HG03558 (cell line): ENCODE results near the gene ARID5A.

Experiments used
- ATAC-seq: cut with Tn5 transposase; IDR thresholded peaks from one replicate; pipeline ENCODE4 v1.9.1; 2021; ENCODE audit warnings: moderate number of reproducible peaks; ENCODE audit not compliant: unreplicated experiment; ENCODE audit errors: extremely low read depth

ARID5A gene

DNA sequence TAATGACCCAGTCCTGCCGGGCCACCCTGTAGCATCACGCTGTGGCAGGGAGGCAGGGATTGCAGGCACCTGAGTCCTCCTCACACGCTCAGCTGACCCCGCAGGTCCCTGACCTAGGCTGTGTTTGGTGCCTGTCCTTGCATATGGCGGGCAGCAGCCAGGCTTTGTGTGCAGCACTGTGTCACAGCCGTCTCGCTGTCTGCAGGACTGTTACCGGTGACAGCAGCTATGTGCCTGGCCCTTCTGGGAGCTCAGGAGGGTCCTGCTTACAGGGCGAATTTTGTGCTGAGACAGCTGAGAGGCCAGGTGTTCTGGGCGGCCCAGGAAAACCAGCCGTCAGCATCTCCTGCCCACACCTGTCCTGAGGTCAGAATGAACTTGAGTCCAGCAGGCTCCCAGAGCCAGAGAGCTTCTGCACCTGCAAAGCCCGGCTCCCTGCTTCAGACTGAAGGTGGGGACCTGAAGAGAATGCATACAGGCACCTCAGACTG, 10.4 kb upstream of the ARID5A start:
- ATAC-seq: no peak

DNA sequence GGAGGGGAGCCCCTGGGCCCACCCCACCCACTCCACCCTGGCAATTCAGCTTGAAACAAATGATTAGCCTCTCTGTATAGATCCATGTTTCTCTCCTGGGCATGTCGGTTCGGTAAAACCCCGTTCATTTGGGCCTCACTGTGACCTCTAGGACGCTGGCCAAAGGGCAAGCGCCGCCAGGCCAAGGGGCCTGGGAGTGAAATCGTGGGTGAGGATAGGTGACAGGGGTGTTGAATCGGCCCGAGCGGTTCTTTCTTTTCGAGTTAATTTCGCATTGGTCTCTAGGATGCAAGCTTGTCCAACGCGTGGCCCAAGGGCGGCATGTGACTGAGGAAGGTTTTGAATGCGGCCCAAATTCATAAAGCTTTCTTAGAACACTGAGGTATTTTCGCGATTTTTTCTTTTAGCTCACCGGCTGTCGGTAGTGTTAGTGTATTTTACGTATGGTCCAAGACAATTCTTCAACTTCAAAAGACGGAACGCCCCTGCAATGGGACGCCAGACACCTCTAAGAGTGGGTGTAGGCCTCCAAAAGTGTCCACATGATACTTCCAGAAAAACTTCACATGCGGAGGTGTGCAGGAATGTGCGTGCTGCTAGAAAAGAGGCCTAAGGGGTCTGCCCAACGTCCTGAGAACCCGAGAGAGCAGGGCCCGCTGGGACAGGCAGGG, 9.8 kb upstream of the ARID5A start:
- no peak for ATAC-seq

DNA sequence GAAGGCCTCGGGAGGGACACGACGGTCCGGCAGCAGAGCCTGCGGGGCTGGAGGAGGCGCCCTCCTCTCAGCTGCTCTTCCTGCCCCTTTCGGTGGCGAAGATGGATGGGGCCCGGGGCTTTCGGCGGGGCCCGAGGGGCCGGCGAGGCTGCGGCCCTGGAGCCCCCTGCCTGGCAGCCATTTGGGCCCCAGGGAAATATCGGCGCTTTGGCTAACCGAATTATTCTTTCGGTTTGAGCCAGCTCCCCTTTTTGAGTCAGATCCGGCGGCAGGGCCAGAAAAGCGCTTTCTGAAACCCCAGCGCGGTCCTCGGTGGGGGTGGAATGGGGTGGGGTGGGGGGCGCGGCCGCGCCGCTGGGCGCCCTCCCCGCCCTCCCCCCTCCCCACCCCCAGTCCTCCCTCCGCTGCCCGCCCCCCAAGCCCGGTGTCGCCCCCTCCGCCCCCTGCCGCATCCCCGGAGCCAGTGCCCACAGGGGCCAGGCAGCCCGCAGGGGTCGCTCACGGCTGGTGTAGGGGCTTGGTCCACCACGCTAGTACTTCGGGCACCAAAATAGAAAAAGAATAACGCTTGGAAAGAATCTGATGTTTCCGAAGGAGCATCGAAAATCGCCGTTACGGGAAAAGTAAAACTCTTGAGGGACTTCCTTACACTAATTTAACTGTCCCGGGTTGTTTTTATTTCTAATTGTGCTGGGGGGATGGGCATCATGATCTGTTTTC, 9.1 kb upstream of the ARID5A start:
- ATAC-seq: no peak

DNA sequence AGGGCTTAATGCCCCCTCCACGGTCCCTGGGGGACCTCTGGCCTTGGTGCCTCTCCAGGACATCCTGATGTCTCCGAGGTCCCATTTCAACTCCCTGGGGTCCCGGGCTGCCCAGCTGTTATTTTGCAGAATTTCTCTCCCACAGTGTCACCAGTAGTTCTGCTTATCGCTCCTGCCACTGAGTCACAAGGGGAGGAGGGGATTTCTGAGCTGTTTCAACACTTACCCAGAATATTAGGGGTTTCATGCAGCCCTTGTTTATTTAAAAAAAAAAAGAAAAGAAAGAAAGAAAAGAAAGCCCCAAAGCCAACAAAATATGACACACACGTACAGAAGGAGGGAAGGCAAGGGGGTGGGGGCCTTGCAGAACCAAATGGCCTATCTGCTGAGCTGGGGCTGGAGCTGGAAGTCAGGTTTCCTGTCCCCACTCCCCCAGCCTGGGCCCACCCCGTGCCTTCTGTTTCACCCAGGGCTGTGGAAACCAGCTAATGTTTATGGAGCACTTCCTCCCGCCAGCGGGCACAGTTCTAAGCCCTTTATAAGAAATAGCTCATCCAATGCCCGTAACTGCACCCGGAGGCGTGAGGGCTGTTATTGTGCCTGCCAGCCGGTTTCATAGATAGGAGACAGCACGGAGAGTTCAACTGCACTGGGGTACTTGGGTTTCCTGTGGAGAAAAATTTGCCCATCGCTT, 8.4 kb upstream of the ARID5A start:
- ATAC-seq: no peak

DNA sequence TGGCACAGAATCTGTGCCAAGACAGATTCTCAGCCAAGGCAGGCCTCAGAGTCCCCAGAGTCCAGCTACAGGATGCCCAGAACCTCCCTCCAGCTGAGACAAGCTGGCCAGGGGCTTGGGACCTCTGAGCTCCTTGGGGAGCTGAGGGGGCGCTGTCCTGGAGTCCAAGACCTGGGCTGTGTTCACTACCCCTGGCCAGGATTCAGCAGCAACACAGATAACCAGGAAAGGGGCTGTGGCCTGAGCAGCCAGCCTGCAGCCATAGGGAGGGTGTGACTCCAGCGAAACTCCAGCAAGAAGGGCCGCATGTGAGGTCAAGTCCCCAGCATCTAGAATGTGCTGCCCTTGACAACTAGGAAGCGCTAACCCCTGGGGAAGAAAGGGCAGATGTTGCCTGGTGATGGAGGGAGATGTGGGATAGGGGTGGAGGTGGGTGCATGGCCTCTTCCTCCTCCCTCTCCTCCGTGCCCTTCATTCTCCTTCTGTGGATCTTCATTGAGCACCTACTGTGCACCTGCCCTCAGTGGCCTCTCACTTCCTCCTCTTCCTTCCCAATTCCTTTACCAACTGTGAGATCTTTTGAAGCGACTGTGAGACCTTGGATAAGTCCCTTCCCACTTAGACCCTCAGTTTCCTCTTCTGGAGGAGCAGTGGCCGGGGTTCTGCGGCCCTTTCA, 7.7 kb upstream of the ARID5A start:
- no peak for ATAC-seq

DNA sequence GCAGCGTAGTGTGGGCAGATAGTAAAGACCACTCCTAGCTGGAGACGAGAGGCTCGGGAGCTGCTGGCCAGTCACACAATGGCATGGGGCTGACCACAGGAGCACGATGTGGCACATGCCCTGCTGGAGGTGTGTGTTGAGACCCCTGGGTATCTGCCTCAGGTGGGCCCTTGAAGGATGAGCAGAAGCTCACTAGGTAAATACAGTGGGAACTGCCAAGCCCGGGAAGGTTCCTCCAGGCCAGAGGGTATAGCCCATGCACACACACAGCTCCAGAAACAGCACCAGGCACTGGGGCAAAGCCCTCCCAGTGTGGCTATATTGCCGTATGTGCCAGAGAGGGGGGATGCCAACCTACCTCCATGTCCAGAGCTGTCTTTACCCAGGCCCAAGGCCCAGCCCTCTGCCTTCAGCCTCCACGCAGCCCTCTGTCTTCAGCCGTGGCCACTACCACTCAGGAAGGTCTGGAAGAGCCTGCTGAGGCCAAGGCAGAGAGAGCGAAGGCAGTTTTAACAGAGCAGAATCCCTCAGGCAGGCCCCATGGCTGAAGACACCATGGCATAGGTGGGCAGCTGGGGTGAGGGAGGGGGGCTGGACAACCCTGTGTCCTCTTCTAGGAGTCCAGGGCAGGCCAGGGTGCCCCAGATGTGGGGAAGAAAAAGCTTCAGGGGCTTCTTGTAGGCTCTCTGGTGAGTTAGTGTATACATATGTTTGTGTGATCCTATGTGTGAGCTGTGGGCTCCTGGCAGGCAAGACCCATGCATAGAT, 7.0 kb upstream of the ARID5A start:
- no peak for ATAC-seq

DNA sequence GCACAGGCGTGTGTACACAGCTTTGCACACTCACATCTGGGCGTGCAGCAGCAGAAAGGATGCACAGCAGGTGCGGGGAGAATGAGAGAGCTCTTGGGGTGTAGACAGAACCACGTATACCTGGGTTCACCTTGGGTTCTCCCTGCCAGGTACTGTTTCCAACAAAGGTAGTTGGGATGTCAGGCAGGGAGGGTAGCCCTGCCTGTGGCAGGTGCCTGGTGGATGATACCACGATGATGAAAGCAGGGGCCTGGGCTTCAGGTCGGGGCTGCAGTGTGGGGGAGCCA, 6.5 kb upstream of the ARID5A start:
- no peak for ATAC-seq

DNA sequence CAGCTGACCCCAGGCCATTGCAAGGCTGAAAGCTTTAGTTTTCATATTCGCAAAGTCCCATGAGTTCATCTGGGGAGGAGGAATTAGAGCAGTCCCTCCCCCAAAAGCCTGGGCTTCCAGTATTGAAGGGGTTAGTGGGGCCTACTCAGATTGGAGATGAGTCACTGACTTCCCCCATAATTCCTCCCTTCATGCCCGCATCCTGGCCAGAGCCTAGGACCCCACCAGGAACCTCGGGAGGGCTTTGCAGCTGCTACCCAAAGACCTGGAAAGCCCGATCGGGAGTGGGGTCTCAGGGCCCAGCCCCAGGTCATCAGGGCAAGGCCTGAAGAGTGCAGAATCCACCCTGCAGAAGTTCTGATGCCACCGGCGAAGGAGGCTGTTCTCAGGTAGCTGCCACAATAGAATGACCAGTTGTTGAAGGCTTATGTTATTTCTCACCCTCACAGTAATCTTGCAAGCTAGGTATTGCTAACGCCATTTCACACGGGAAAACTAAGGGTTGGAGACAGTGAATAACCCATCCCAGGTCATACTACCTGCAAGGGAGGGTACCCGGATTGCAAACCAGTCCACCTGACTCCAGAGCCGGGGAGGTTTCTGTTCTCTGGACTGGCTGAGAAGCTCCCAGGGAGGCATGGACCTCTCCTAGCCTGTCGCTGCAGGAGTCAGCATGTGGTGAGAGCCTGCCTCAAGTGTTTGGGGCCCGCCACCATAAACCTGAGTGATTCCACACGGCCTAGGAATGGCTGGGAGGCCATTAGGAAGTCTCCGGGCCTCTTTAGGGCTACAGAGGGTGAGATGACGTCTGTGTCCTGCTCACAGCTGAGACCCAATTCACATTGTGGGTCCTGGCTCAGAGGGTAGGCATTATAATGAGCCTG, 5.8 kb upstream of the ARID5A start:
- ATAC-seq: no peak

DNA sequence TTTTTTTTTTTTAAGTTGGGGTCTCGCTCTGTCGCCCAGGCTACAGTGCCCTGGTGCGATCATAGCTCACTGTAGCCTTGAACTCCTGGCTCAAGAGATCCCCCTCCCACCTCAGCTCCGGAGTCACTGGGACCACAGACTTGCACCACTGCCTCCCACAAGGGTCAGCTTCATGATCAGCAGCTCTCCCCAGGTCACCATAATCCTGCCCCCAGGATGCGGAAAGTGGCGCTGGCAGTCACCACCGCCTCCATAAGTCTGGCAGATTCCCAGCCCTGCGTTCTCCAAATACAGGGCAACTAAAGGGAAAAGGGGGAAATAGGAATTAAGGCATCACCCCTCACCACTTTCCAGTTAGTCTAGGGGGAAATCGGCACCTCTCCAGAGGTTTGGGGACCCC, 5.2 kb upstream of the ARID5A start:
- no peak for ATAC-seq

DNA sequence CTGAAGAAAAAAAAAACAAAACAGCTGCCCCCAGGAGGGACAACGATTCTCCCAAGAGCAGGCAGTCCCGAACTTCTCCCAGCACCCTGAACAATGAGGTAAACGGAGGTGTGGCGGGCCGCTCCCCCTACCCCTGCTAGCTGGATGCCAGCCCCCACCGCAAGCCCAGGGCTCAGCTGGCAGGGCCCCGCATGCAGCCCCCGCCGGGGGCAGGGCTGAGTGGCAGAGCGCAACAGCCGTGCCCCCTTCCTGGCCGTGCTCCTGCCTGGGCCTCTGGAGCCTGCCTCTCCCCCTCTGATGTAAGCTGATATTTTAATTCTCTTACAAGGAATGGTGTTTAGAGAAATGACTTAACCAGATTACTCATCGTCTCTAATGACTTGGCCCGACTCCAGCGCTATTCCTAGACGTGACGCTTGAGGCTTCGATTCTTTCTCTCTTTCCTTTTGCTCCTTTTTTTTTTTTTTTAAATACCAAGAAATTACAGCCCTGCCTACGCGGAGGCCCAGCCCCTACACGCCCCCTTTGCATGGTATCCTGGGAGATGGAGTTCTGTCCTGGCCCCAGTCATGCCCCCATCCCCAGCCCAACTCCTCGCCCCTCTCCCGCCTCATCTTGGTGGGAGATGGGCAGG, 4.6 kb upstream of the ARID5A start:
- ATAC-seq: no peak

DNA sequence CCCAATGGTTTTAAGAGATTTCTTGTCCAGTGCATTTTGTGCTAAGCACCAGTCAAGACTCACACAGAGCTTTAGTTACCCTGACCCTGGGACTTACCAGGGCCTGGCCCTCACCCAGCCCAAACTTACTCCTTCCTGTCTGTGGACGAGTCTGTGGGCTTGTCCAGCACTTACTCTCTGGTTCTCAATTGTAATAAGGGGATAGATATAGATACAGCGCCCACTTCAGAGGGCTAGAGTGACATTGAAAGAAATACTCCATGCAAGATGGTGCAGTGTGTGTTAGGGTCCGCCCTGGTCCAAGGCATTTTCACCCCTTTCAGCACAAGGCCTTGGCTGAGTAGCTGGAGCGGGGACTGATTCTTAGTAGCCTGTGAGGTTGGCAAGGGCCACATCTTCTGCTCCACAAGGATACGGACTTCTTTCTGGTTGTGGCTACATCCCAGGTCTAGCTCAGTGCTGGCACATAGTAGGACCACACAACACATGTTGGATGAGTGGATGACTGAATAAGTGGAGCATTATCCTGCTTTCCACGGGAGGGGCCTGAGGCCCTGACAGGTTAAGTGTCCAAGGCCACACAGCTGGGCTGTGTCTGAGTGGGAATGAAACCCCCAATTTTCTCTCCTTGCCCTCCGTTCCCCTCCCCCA, 3.8 kb upstream of the ARID5A start:
- ATAC-seq: no peak

DNA sequence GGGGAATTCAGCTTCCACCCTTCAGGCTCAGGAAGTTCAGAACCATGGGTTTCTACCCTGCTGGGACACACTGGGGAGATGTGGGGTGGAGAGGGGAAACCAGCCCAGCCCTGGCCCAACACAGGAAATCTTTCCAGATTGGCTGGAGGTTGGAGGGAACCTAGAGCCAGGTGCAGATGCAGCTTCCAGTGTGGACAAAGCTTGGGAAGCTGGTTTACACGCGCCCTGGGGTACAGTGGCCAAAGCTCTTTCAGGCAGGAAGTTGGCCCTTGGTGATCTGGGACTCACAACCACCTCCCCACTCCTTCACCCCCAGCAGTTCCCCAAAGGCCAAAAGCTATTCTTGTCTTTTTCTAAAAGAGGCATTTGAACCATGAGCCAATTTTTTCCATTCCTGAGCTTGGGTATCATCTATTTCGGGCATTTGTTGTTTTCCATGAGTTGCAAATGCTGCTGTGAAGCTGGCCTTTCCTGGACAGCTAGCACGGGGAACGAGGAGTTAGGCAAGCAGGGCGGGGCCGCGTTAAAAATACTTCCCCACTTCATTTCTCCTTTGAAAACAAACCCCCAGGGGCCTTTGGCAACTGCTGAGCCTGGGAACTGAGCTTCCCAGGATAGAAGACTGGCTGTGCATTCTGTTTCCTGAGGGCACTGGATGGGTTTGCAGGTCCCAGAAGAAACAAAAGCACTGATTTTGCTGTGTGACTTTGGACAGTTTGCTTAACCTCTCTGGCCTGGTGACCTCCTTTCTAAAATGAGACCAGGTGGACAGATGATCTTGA, 3.1 kb upstream of the ARID5A start:
- ATAC-seq: no peak

DNA sequence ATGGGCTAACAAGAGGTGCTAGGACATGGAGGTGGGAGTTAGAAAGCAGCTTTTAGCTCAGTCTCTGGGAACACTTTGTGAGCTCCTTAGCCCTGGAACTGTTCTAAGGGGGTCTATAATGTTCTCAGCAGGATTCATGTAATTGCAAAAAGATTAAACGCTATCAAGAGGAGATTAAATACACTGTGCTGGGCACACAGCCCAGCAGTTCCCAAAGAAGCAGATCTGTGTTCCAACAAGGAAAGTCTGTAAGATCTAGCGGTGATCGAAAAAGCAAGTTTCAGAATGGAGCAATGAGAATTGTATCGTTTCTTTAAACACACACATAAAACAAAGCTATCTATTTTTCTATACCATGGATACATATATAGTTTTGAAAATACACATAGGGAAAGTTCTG, 2.4 kb upstream of the ARID5A start:
- no peak for ATAC-seq

DNA sequence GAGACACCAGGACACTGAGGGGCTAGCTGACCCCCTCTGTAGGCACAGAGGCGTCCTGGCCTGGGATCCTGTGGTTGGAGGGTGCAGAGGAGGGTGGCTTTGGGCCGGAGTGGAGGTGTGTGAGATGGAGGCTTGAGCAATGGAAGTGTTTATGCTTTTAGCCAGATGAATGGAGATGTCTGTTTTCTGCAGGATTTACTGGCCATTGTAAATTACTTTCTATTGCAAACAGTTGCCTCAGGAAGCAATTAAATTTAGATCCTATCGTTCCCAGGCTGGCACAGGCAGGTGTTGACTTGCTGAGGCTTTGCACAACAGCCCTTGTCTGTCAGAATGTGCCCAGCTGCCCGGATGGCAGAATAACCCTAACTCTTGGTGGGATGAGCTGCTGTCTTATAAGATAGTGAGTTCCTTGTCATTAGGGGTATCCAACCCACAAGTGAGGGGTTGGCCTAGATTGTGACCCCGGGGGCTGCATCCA, 1.8 kb upstream of the ARID5A start:
- ATAC-seq: no peak

DNA sequence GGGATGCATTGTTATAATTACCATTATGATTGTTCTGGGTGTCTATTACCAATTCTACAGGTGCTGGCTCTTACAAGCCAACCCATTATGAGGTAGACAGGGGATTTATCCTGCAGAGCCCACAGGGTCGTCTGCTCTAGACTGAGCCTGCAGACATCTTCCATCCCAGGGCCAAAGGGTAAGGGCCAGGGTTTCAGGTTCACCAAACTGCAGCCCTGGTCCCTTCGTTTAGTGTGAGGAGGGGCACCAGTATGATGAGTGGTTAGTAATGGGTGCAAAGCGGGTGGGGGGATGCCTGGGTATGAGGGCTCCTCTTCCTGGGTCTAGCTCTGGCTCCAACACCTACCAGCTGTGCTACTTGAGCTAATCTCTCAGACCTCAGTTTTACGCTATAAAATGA, 1.2 kb upstream of the ARID5A start:
- ATAC-seq: no peak

DNA sequence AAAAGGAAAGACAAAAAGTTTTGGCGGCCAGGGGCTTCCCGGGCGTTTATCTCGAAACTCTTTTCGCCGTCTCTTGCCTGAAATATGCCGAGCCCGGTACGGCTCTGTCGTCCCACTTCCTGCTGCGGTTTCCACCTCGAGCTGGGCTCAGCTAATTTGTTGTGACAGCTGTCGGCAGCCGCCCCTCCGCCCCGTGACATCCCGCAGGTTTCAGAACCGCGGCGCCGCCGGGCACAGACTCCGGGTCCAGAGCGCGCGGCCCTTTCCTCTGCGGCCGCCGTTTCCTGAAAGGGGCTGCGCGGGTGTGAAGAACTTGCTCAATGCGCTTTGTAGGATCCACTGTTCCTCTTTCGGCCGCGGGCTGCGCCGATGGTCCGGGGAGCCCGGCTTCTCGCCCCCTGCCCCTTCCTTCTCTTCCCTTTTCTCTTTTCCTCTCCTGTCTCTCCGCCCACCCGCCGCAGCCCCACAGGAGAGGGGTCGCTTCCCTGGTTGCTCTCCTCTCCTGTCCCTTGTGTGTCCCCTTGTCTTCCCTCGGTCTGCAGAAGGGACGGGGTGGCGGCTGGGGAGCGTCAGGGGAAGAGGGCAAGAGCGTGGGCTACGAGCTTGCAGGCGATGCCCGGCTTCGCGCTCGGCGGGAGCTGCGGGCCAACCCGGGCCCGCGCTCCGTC, 648 bp downstream of the ARID5A start:
- ATAC-seq: peak; percentile 22
